HG03025 (cell line): Measurements from ENCODE around the gene PGAP2.
"Not testable (repeated sequence)": the region's sequence is repeated elsewhere in the genome, so short reads cannot be mapped to it uniquely, and the experiment has no call there.

Experiments used
- ATAC-seq: cut with Tn5 transposase; IDR thresholded peaks from one replicate; pipeline ENCODE4 v1.9.1; 2021; ENCODE audit warnings: mild to moderate bottlenecking, moderate library complexity; ENCODE audit not compliant: unreplicated experiment, low FRiP score

The PGAP2 gene

GRCh38 chr11:3853899-3854659 is 45.7 kb downstream of the PGAP2 start:
- ATAC-seq: no peak

GRCh38 chr11:3854660-3854976 is 46.3 kb downstream of the PGAP2 start:
- no peak for ATAC-seq

- peak; percentile 63 for ATAC-seq
These were observed 46.8 kb downstream of the PGAP2 start, which contains the start of gene STIM1 for GRCh38 chr11:3854977-3855807. STIM1 (plus strand) TSS chr11:3855664; CDS start chr11:3856271, 607 bp downstream.

- peak; percentile 14 for ATAC-seq
These were observed 47.6 kb downstream of the PGAP2 start for GRCh38 chr11:3855808-3856491.

GRCh38 chr11:3856856-3857553 is 48.6 kb downstream of the PGAP2 start:
- ATAC-seq: no peak

- no peak for ATAC-seq
These were observed 49.3 kb downstream of the PGAP2 start for GRCh38 chr11:3857628-3858027.

- ATAC-seq: peak; percentile 34
These were observed 51.1 kb downstream of the PGAP2 start for GRCh38 chr11:3859373-3859881.

GRCh38 chr11:3860375-3860774 is 52.0 kb downstream of the PGAP2 start:
- no peak for ATAC-seq

- ATAC-seq: not testable (repeated sequence)
These were observed 52.6 kb downstream of the PGAP2 start for GRCh38 chr11:3860898-3861393.

- ATAC-seq: no peak
These were observed 53.3 kb downstream of the PGAP2 start for GRCh38 chr11:3861683-3862082.

GRCh38 chr11:3865388-3866193 is 57.2 kb downstream of the PGAP2 start:
- ATAC-seq: no peak

GRCh38 chr11:3866206-3866605 is 57.8 kb downstream of the PGAP2 start:
- no peak for ATAC-seq

GRCh38 chr11:3866836-3867208 is 58.5 kb downstream of the PGAP2 start:
- no peak for ATAC-seq

- peak; percentile 63 for ATAC-seq
These were observed 59.1 kb downstream of the PGAP2 start for GRCh38 chr11:3867209-3868091.

- no peak for ATAC-seq
These were observed 65.5 kb downstream of the PGAP2 start for GRCh38 chr11:3873712-3874349.
